ENCODE measurements around the gene RNF157. TPM values are rescaled to one million over a fixed set of nuclear protein-coding genes. Genes with fewer than 3 reads are reported as not detected.

The RNF157 gene
- total RNA-seq, 1 donor from 2014 or later, result 3.1 TPM

- POLR2A ChIA-PET, result interaction anchor here (1.4 to 1.6 kb wide), 2 partner anchors 39 to 134 kb away, joined by 3 to 4 read pairs; no protein-coding TSS in a partner anchor
- CTCF ChIA-PET, result no interaction called here
- Mint-ChIP-seq H3K4me1 (peaks cover 33% of the 10 kb centered on the region), H3K27ac (no peak overlapping the region), H3K4me3 (no peak overlapping the region), H3K27me3 (peaks cover 15% of the 10 kb centered on the region), H3K36me3 (ENCODE audit: low read depth) (no peaks in the 10 kb centered on the region), H3K9me3 (no peaks in the 10 kb centered on the region)
- no peak for TF ChIP-seq CTCF (IDR thresholded peaks at IDR 0.05)
- DNase-seq (no peak), ATAC-seq (ENCODE audit: low read depth) (no peak)
- intact Hi-C loops (cut with micrococcal nuclease), result no loop called here
These were observed 101.9 kb downstream of the RNF157 start for GRCh38 chr17:76138234-76138895.

- no peaks in the 10 kb centered on the region for H3K36me3 Mint-ChIP-seq (ENCODE audit: low read depth)
- intact Hi-C loops (cut with micrococcal nuclease), result no loop called here
- ChIA-PET POLR2A (interaction anchor here (1.4 to 1.6 kb wide), 2 partner anchors 40 to 135 kb away, joined by 3 to 4 read pairs; no protein-coding TSS in a partner anchor), CTCF (no interaction called here)
- no peaks in the 10 kb centered on the region for H3K9me3 Mint-ChIP-seq
- ATAC-seq (ENCODE audit: low read depth), result no peak
- peaks cover 15% of the 10 kb centered on the region for H3K27me3 Mint-ChIP-seq
- H3K4me1 Mint-ChIP-seq, result peaks cover 25% of the 10 kb centered on the region
- no peak for TF ChIP-seq CTCF (IDR thresholded peaks at IDR 0.05)
- H3K27ac Mint-ChIP-seq, result no peak overlapping the region
- DNase-seq, result no peak
- H3K4me3 Mint-ChIP-seq, result no peak overlapping the region
These were observed 102.7 kb downstream of the RNF157 start for GRCh38 chr17:76137351-76138233.

- no peak for TF ChIP-seq CTCF (IDR thresholded peaks at IDR 0.05)
- ATAC-seq (ENCODE audit: low read depth), result no peak
- intact Hi-C loops (cut with micrococcal nuclease), result no loop called here
- peaks cover 19% of the 10 kb centered on the region for H3K4me1 Mint-ChIP-seq
- H3K36me3 Mint-ChIP-seq (ENCODE audit: low read depth), result no peaks in the 10 kb centered on the region
- POLR2A ChIA-PET, result interaction anchor here (1.6 kb wide), 1 partner anchor 41 kb away, joined by 4 read pairs; no protein-coding TSS in a partner anchor
- H3K27ac Mint-ChIP-seq, result no peak overlapping the region
- CTCF ChIA-PET, result no interaction called here
- DNase-seq, result no peak
- H3K27me3 Mint-ChIP-seq, result peaks cover 12% of the 10 kb centered on the region
- H3K4me3 Mint-ChIP-seq, result no peak overlapping the region
- no peaks in the 10 kb centered on the region for H3K9me3 Mint-ChIP-seq
These were observed 103.3 kb downstream of the RNF157 start for GRCh38 chr17:76137001-76137350.

GRCh38 chr17:76136276-76137000, 103.9 kb downstream of the RNF157 start:
- Mint-ChIP-seq H3K27me3 (peaks cover 15% of the 10 kb centered on the region), H3K27ac (no peak overlapping the region), H3K4me3 (no peak overlapping the region)

More at GRCh38 chr17:76136276-76137000, 103.9 kb downstream of the RNF157 start:
- no peaks in the 10 kb centered on the region for H3K36me3 Mint-ChIP-seq (ENCODE audit: low read depth)
- H3K4me1 Mint-ChIP-seq, result peaks cover 15% of the 10 kb centered on the region
- DNase-seq (no peak), ATAC-seq (ENCODE audit: low read depth) (no peak)
- CTCF ChIA-PET, result no interaction called here
- no peaks in the 10 kb centered on the region for H3K9me3 Mint-ChIP-seq
- POLR2A ChIA-PET, result interaction anchor here (1.8 kb wide), 1 partner anchor 136 kb away, joined by 4 read pairs; no protein-coding TSS in a partner anchor
- intact Hi-C loops (cut with micrococcal nuclease), result no loop called here
- no peak for TF ChIP-seq CTCF (IDR thresholded peaks at IDR 0.05)

Data from activated B cell treated with CpG ODN at 0.5 μM for 24 hours (primary cell).